Lower lobe of right lung (tissue), 2 donors: Measurements from ENCODE around the gene SLC5A1. TPM values are rescaled to one million over a fixed set of nuclear protein-coding genes. Genes with fewer than 3 reads are reported as not detected.
A peak's percentile ranks its signal among the peaks of the same experiment; 100 is the strongest.

ENCODE experiments used
- ATAC-seq, 2 donors: fragments of 200-7000 bp; cut with Tn5 transposase; one replicate each; pipeline ENCODE4 v1.9.1; 2020 to 2022; ENCODE audit warnings: mild to moderate bottlenecking in 2 of 2, moderate library complexity in 2 of 2
- DNase-seq: peaks from one replicate; pipeline ENCODE4 v3.0.0-alpha.2; 2020
- H3K27ac ChIP-seq: fragments of 200-600 bp; one replicate; pipeline ENCODE4 v1.8.0; 2022
- H3K27me3 ChIP-seq: fragments of 200-600 bp; one replicate; pipeline ENCODE4 v1.8.0; 2022; ENCODE audit warnings: low read depth
- H3K36me3 ChIP-seq: fragments of 200-600 bp; one replicate; pipeline ENCODE4 v1.8.0; 2022; ENCODE audit warnings: mild to moderate bottlenecking
- H3K4me1 ChIP-seq: fragments of 200-600 bp; one replicate; pipeline ENCODE4 v1.8.0; 2022
- H3K4me3 ChIP-seq: fragments of 200-600 bp; one replicate; pipeline ENCODE4 v1.8.0; 2022; ENCODE audit warnings: mild to moderate bottlenecking
- H3K9me3 ChIP-seq: fragments of 200-600 bp; one replicate; pipeline ENCODE4 v1.8.0; 2022
- CTCF ChIP-seq: fragments of 200-600 bp; IDR thresholded peaks from one replicate; pipeline ENCODE4 v1.8.0; 2022; ENCODE audit warnings: antibody characterized with exemption, mild to moderate bottlenecking
- intact Hi-C: fragments of 100-400 bp; cut with DNase I; formaldehyde crosslinking; loops from one replicate; pipeline ENCODE4 v1.11.0; 2022
- total RNA-seq: library from RNA; stranded (reverse); fragmentation: NEBNext Ultra II Directional; extraction: Animal tissue kit (Norgen Biotek cat#: 25700); gene quantifications from one replicate; pipeline ENCODE4 v1.2.1, GENCODE V29; 2021
- donor health status: DM: no; HTN: yes; CAD: no; lungs with severe emphysema.

SLC5A1 gene
- total RNA-seq, 1 donor from 2014 or later, result 1.8 TPM

DNA sequence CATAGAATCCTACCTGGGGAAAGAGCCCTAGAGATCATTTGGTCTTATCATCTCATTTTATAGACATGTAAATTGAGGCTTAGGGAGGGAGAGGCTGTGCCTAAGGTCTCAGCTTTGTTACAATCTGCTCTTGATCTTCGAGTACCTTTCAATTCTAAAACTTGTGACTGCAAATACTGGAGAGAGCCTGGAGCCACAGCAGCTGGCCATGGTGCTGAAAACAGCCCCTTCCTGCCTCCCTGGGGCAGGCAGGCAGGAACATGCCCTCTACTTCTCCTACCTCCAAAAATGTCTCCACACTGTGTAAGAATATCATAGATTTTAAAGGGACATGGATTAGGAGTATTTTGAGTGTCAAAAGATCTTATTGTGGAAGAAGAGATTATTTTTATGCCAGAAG, 63.9 kb downstream of the SLC5A1 start:
- no peaks in the 10 kb centered on the region for H3K36me3 ChIP-seq
- H3K4me1 ChIP-seq, result no peaks in the 10 kb centered on the region
- H3K4me3 ChIP-seq, result no peak overlapping the region
- no peak for TF ChIP-seq CTCF
- ATAC-seq (no peak), DNase-seq (no peak)
- peaks cover 15% of the 10 kb centered on the region for H3K27me3 ChIP-seq
- intact Hi-C loops, result loop anchor here (10.0 kb wide), 1 partner anchor 158 kb away; no protein-coding TSS in a partner anchor
- H3K27ac ChIP-seq, result no peak overlapping the region
- no peaks in the 10 kb centered on the region for H3K9me3 ChIP-seq

DNA sequence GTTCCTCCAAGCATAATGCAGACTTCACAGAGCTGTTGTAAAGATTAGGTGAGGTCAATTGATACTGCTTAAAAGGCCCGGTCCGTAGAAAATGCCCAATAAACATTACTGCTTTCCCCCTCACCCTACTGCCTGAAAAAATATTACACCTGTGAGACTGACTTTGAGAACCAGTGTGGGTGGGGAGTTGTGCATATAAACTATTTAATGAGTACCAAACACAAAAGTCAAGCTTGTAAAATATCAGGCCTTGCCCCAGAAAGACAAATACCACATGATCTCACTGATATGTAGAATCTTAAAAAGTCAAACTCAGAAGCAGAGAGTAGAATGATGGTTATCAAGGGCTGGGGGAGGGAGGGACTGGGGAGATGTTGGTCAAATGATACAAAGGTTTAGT, 69.3 kb downstream of the SLC5A1 start:
- ATAC-seq, result no peak
- intact Hi-C loops, result no loop called here

GRCh38 chr22:32119568-32120235, 76.6 kb downstream of the SLC5A1 start:
- no peaks in the 10 kb centered on the region for H3K9me3 ChIP-seq
- no peaks in the 10 kb centered on the region for H3K36me3 ChIP-seq
- no peaks in the 10 kb centered on the region for H3K4me1 ChIP-seq
- ATAC-seq (no peak), DNase-seq (no peak)
- intact Hi-C loops, result no loop called here
- H3K27ac ChIP-seq, result no peak overlapping the region
- no peak for TF ChIP-seq CTCF
- no peaks in the 10 kb centered on the region for H3K27me3 ChIP-seq
- no peak overlapping the region for H3K4me3 ChIP-seq

More for the DNA sequence above, 69.3 kb downstream of the SLC5A1 start:
- Histone ChIP-seq H3K4me1 (no peaks in the 10 kb centered on the region), H3K27ac (no peak overlapping the region), H3K27me3 (peaks cover 6% of the 10 kb centered on the region), H3K9me3 (no peaks in the 10 kb centered on the region), H3K36me3 (no peaks in the 10 kb centered on the region), H3K4me3 (no peak overlapping the region)
- DNase-seq, result no peak
- TF ChIP-seq CTCF, result no peak

DNA sequence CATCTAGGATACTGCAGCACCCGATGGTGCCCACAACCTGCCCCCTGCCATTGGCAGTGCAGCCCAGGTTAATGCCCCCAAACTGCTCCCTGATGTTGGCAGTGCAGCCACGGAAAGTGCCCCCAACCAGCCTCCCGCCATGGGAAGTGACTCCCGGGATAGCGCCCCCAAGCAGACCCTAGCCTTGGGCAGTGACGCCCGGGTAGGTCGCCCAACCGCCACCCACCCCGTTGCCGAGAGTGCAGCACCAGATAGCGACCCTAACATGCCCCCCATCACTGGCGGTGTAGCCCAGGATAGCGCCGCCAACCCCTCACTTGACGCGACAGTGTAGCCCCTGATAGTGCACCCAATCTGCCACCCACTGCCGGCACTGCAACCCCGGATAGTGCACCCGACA, 77.5 kb downstream of the SLC5A1 start:
- no peaks in the 10 kb centered on the region for H3K4me1 ChIP-seq
- H3K4me3 ChIP-seq, result no peak overlapping the region
- no peak for TF ChIP-seq CTCF
- H3K27me3 ChIP-seq, result no peaks in the 10 kb centered on the region
- intact Hi-C loops, result no loop called here
- H3K36me3 ChIP-seq, result no peaks in the 10 kb centered on the region
- H3K27ac ChIP-seq, result no peak overlapping the region
- H3K9me3 ChIP-seq, result no peaks in the 10 kb centered on the region
- DNase-seq (no peak), ATAC-seq (peak in 1 of 2 donors; percentile 12)

DNA sequence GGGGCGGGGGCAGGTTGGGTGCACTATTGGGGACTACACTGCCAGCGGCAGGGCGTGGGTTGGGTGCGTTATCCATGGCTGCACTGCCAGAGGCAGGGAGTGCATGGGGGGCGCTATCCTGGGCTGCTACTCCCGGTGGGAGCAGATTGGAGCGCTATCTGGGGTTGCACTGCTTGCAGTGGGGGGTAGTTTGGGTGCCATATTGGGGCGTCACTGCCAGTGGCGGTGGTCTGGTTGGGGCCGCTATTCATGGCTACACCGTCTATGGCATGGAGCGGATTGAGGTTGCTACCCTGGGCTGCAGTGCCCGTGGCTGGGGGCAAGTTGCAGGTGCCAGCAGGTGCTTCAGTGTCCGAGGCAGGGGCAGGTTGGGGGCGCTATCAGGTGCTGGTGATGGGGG, 79.8 kb downstream of the SLC5A1 start:
- no peak for DNase-seq
- no peak overlapping the region for H3K4me3 ChIP-seq
- intact Hi-C loops, result no loop called here
- H3K27ac ChIP-seq, result no peak overlapping the region
- H3K36me3 ChIP-seq, result no peaks in the 10 kb centered on the region
- no peaks in the 10 kb centered on the region for H3K27me3 ChIP-seq
- no peaks in the 10 kb centered on the region for H3K9me3 ChIP-seq
- ATAC-seq, result no peak
- no peaks in the 10 kb centered on the region for H3K4me1 ChIP-seq
- TF ChIP-seq CTCF, result no peak
